ENCODE measurements around the gene PLPP3.

PLPP3 gene

GRCh38 chr1:56537660-56538059, 41.7 kb downstream of the PLPP3 start:
- TF ChIP-seq CTCF (IDR thresholded peaks at IDR 0.05): no peak
- Mint-ChIP-seq H3K4me1 (peaks cover 70% of the 10 kb centered on the region), H3K4me3 (no peak overlapping the region), H3K9me3 (peaks cover 2% of the 10 kb centered on the region), H3K36me3 (ENCODE audit: low read depth) (peaks cover 61% of the 10 kb centered on the region), H3K27me3 (ENCODE audit: low read depth, poor library complexity) (peaks cover 4% of the 10 kb centered on the region), H3K27ac (peak overlapping the region; percentile 47)
- no peak for DNase-seq

- Mint-ChIP-seq H3K9me3 (no peaks in the 10 kb centered on the region), H3K27ac (no peak overlapping the region), H3K36me3 (ENCODE audit: low read depth) (peaks cover 46% of the 10 kb centered on the region), H3K4me1 (peaks cover 53% of the 10 kb centered on the region), H3K27me3 (ENCODE audit: low read depth, poor library complexity) (peaks cover 4% of the 10 kb centered on the region), H3K4me3 (no peak overlapping the region)
- DNase-seq: no peak
- TF ChIP-seq CTCF (IDR thresholded peaks at IDR 0.05): no peak
Measured at GRCh38 chr1:56535939-56536338, 43.4 kb downstream of the PLPP3 start.

- TF ChIP-seq CTCF (IDR thresholded peaks at IDR 0.05): no peak
- Mint-ChIP-seq H3K27ac (no peak overlapping the region), H3K9me3 (no peaks in the 10 kb centered on the region), H3K36me3 (ENCODE audit: low read depth) (peaks cover 40% of the 10 kb centered on the region), H3K27me3 (ENCODE audit: low read depth, poor library complexity) (peaks cover 4% of the 10 kb centered on the region), H3K4me1 (peaks cover 48% of the 10 kb centered on the region), H3K4me3 (no peak overlapping the region)
- DNase-seq: no peak
Measured at GRCh38 chr1:56535362-56535761, 44.0 kb downstream of the PLPP3 start.

GRCh38 chr1:56534130-56534651, 45.2 kb downstream of the PLPP3 start:
- Mint-ChIP-seq H3K36me3 (ENCODE audit: low read depth) (peaks cover 36% of the 10 kb centered on the region), H3K4me3 (no peak overlapping the region), H3K27me3 (ENCODE audit: low read depth, poor library complexity) (peaks cover 4% of the 10 kb centered on the region), H3K9me3 (no peaks in the 10 kb centered on the region), H3K4me1 (peaks cover 39% of the 10 kb centered on the region), H3K27ac (no peak overlapping the region)
- TF ChIP-seq CTCF (IDR thresholded peaks at IDR 0.05): no peak
- DNase-seq: no peak

GRCh38 chr1:56533621-56534020, 45.7 kb downstream of the PLPP3 start:
- DNase-seq: no peak
- no peaks in the 10 kb centered on the region for H3K9me3 Mint-ChIP-seq
- peaks cover 36% of the 10 kb centered on the region for H3K36me3 Mint-ChIP-seq (ENCODE audit: low read depth)
- H3K4me1 Mint-ChIP-seq: peaks cover 34% of the 10 kb centered on the region
- no peak overlapping the region for H3K27ac Mint-ChIP-seq
- peaks cover 4% of the 10 kb centered on the region for H3K27me3 Mint-ChIP-seq (ENCODE audit: low read depth, poor library complexity)
- no peak for TF ChIP-seq CTCF (IDR thresholded peaks at IDR 0.05)
- H3K4me3 Mint-ChIP-seq: no peak overlapping the region

GRCh38 chr1:56533197-56533596, 46.2 kb downstream of the PLPP3 start:
- H3K36me3 Mint-ChIP-seq (ENCODE audit: low read depth): peaks cover 36% of the 10 kb centered on the region
- H3K9me3 Mint-ChIP-seq: no peaks in the 10 kb centered on the region
- no peak overlapping the region for H3K27ac Mint-ChIP-seq
- no peak for DNase-seq
- peaks cover 29% of the 10 kb centered on the region for H3K4me1 Mint-ChIP-seq
- peaks cover 4% of the 10 kb centered on the region for H3K27me3 Mint-ChIP-seq (ENCODE audit: low read depth, poor library complexity)
- H3K4me3 Mint-ChIP-seq: no peak overlapping the region
- no peak for TF ChIP-seq CTCF (IDR thresholded peaks at IDR 0.05)
